ENCODE results near the gene RNF181. TPM values are rescaled to one million over a fixed set of nuclear protein-coding genes. Genes with fewer than 3 reads are reported as not detected.

Gene RNF181
- total RNA-seq, 1 donor from 2014 or later: 89.2 TPM

DNA sequence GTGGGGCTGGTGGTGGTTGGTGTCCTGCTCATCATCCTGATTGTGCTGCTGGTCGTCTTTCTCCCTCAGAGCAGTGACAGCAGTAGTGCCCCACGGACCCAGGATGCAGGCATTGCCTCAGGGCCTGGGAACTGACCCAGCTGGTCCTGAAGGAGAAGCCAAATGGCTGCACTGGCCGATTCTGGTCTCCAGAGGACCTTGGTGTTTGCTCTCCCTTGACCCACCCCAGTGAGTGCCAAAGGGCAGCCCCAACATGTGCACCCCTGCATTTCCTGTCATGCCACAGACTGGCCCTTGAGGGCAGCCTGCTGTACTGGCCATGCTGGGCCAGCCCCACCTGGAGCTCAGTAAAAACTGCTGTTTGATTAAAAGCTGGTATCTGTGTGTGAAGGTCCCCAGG, 2.5 kb upstream of the RNF181 start:
- Histone ChIP-seq H3K9me3 (replicated peaks) (no peaks in the 10 kb centered on the region), H3K4me3 (no peak overlapping the region), H3K4me1 (peaks cover 83% of the 10 kb centered on the region), H3K27ac (replicated peaks) (no peak overlapping the region), H3K36me3 (peaks cover 13% of the 10 kb centered on the region), H3K27me3 (ENCODE audit: low read depth) (no peaks in the 10 kb centered on the region)
- intact Hi-C loops (cut with micrococcal nuclease): no loop called here
- DNase-seq: no peak
- TF ChIP-seq CTCF (IDR thresholded peaks at IDR 0.05; ENCODE audit: borderline replicate concordance): no peak

- DNase-seq: no peak
- H3K27me3 ChIP-seq (ENCODE audit: low read depth): no peaks in the 10 kb centered on the region
- H3K4me1 ChIP-seq: peaks cover 65% of the 10 kb centered on the region
- intact Hi-C loops (cut with micrococcal nuclease): no loop called here
- H3K36me3 ChIP-seq: peaks cover 29% of the 10 kb centered on the region
- H3K27ac ChIP-seq (replicated peaks): peak overlapping the region; percentile 93
- no peaks in the 10 kb centered on the region for H3K9me3 ChIP-seq (replicated peaks)
- H3K4me3 ChIP-seq: peak overlapping the region; percentile 91
- TF ChIP-seq CTCF (IDR thresholded peaks at IDR 0.05; ENCODE audit: borderline replicate concordance): no peak
Measured at GRCh38 chr2:85594715-85595300, 737 bp upstream of the RNF181 start.

DNA sequence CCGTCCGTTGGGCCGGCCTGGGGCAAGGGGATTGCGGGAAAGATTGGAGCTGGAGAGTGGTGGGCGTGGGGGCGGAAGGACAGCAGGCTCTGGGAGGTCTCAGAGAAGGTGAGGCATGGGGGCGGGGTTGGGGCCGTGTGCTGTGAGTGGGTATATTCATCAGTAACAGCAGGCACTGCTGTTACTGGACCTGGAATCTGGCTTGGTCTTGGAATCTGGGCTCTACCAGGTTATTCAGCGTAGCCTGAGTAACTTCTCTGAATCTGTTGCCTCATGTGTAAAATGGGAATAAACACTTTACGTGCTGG, 435 bp downstream of the RNF181 start:
- peak overlapping the region; percentile 91 for H3K4me3 ChIP-seq
- no peaks in the 10 kb centered on the region for H3K9me3 ChIP-seq (replicated peaks)
- intact Hi-C loops (cut with micrococcal nuclease): no loop called here
- H3K27ac ChIP-seq (replicated peaks): peak overlapping the region; percentile 93
- no peak for DNase-seq
- H3K27me3 ChIP-seq (ENCODE audit: low read depth): no peaks in the 10 kb centered on the region
- peaks cover 33% of the 10 kb centered on the region for H3K36me3 ChIP-seq
- peaks cover 55% of the 10 kb centered on the region for H3K4me1 ChIP-seq
- TF ChIP-seq CTCF (IDR thresholded peaks at IDR 0.05; ENCODE audit: borderline replicate concordance): no peak

GRCh38 chr2:85596486-85597143, 1.1 kb downstream of the RNF181 start:
- H3K4me3 ChIP-seq: peak overlapping the region; percentile 91
- H3K36me3 ChIP-seq: peaks cover 33% of the 10 kb centered on the region
- intact Hi-C loops (cut with micrococcal nuclease): no loop called here

GRCh38 chr2:85597241-85597640, 1.7 kb downstream of the RNF181 start:
- DNase-seq: no peak
- Histone ChIP-seq H3K9me3 (replicated peaks) (no peaks in the 10 kb centered on the region), H3K36me3 (peaks cover 33% of the 10 kb centered on the region), H3K27me3 (ENCODE audit: low read depth) (no peaks in the 10 kb centered on the region), H3K27ac (replicated peaks) (no peak overlapping the region), H3K4me3 (no peak overlapping the region), H3K4me1 (peaks cover 55% of the 10 kb centered on the region)
- no peak for TF ChIP-seq CTCF (IDR thresholded peaks at IDR 0.05; ENCODE audit: borderline replicate concordance)
- intact Hi-C loops (cut with micrococcal nuclease): no loop called here

More at GRCh38 chr2:85596486-85597143, 1.1 kb downstream of the RNF181 start:
- peaks cover 55% of the 10 kb centered on the region for H3K4me1 ChIP-seq
- no peak for TF ChIP-seq CTCF (IDR thresholded peaks at IDR 0.05; ENCODE audit: borderline replicate concordance)
- no peaks in the 10 kb centered on the region for H3K9me3 ChIP-seq (replicated peaks)
- no peak for DNase-seq
- peak overlapping the region; percentile 93 for H3K27ac ChIP-seq (replicated peaks)
- H3K27me3 ChIP-seq (ENCODE audit: low read depth): no peaks in the 10 kb centered on the region
